ENCODE data around the gene ADCY7. TPM values are rescaled to one million over a fixed set of nuclear protein-coding genes. Genes with fewer than 3 reads are reported as not detected.
A peak's percentile ranks its signal among the peaks of the same experiment; 100 is the strongest.

The ADCY7 gene
- total RNA-seq, result 34.0 and 34.7 TPM in 2 replicates
- 9.4 and 9.9 TPM in 2 replicates for polyA plus RNA-seq
- 11.4 and 13.9 TPM in 2 replicates for polyA plus RNA-seq (2012)
- polyA minus RNA-seq (ENCODE audit: low replicate concordance), result 27.4 and 53.6 TPM in 2 replicates

DNA sequence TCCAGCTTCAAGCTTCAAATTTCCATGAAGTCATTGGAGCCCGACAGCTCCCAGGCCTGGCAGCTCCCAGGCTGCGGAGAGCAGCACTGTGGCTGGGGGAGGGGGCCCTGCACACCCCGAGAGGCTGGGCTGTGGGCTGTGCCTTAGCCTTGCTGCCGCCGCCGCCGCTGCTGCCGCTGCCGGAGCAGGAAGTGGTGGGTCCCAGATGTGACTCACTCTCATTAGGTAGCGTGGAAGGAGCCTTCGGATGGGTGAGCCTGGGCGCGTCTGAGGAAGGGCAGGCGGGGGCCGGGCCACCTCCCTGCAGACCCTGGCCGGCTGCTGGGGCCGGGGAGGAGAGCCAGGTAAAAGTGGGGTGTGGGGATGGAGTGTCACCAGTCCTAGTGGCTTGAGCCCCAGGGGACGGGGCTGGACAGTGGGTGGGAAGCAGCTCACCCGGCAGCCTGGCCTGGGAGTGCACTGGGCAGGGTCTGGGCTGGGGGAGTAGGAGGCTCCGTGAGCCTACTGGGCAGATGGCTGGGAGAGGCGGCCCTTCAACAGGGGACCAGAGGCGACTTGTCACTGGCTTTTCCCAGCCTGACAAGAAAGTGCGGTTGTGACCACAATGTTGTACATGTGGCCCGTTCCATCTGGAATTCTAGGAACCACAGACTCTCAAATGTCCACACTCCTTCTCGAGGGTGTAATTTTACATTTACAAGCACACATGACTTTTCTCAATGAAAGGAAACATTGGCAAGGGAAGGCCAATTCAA lies at the start of gene ADCY7:
Gene ADCY7 (plus strand): TSS at position 215 of the 755 bp plus-strand sequence. CDS start 21,629 bp downstream, outside the sequence.
- DNase-seq (ENCODE audit: low read depth in 2 of 2), result peak; percentile 76 to 91
- Histone ChIP-seq H3K36me3 (ENCODE audit: control insufficient read depth, insufficient read depth, low read length) (no peaks in the 10 kb centered on the region), H3K27me3 (ENCODE audit: control insufficient read depth, insufficient read depth, low read length) (no peaks in the 10 kb centered on the region), H2AFZ (ENCODE audit: low read length) (peak within 1 kb of the TSS; percentile 63), H3K9ac (ENCODE audit: insufficient read depth, low read length) (peak within 1 kb of the TSS; percentile 60), H4K20me1 (ENCODE audit: control insufficient read depth, extremely low read depth, insufficient read depth, low read length) (no peaks in the 10 kb centered on the region), H3K4me1 (ENCODE audit: control insufficient read depth, extremely low read depth, insufficient read depth, low read length) (peaks cover 15% of the 10 kb centered on the region), H3K4me2 (ENCODE audit: extremely low read depth, insufficient read depth, low read length) (peak within 1 kb of the TSS; percentile 90), H3K9me3 (ENCODE audit: control insufficient read depth, insufficient read depth, low read depth, low read length) (no peaks in the 10 kb centered on the region), H3K4me3 (replicated peaks in 1 of 4; ENCODE audit: control extremely low read depth in 1 of 4, insufficient read depth in 1 of 4, low read depth in 3 of 4, low read length in 4 of 4) (peak within 1 kb of the TSS; percentile 17 to 55 (median 45)), H3K27ac (ENCODE audit: insufficient read depth, low read length) (peak within 1 kb of the TSS; percentile 75), H3K79me2 (ENCODE audit: control insufficient read depth, insufficient read depth, low read length) (peaks cover 2% of the 10 kb centered on the region)
- TF ChIP-seq CTCF (conservative IDR thresholded peaks at IDR 0.05 in 1 of 2, IDR thresholded peaks at IDR 0.05 in 1 of 2; ENCODE audit: low read depth in 1 of 2, low read length in 2 of 2), result no peak
- TF ChIP-seq EZH2 (IDR thresholded peaks at IDR 0.05; ENCODE audit: low read length, missing control alignments), result no peak

GRCh38 chr16:50219402-50219975 lies 46.9 kb upstream of the ADCY7 start:
- DNase-seq (ENCODE audit: low read depth in 2 of 2), result no peak
- H3K79me2 ChIP-seq (ENCODE audit: control insufficient read depth, insufficient read depth, low read length), result no peaks in the 10 kb centered on the region
- H3K36me3 ChIP-seq (ENCODE audit: control insufficient read depth, insufficient read depth, low read length), result peaks cover 2% of the 10 kb centered on the region
- TF ChIP-seq CTCF (conservative IDR thresholded peaks at IDR 0.05 in 1 of 2, IDR thresholded peaks at IDR 0.05 in 1 of 2; ENCODE audit: low read depth in 1 of 2, low read length in 2 of 2), result no peak
- no peak for TF ChIP-seq EZH2 (IDR thresholded peaks at IDR 0.05; ENCODE audit: low read length, missing control alignments)
- H3K27me3 ChIP-seq (ENCODE audit: control insufficient read depth, insufficient read depth, low read length), result no peaks in the 10 kb centered on the region
- no peak overlapping the region for H3K4me2 ChIP-seq (ENCODE audit: extremely low read depth, insufficient read depth, low read length)
- no peaks in the 10 kb centered on the region for H4K20me1 ChIP-seq (ENCODE audit: control insufficient read depth, extremely low read depth, insufficient read depth, low read length)
- H3K4me1 ChIP-seq (ENCODE audit: control insufficient read depth, extremely low read depth, insufficient read depth, low read length), result no peaks in the 10 kb centered on the region
- no peak overlapping the region for H2AFZ ChIP-seq (ENCODE audit: low read length)
- H3K9ac ChIP-seq (ENCODE audit: insufficient read depth, low read length), result no peak overlapping the region
- H3K9me3 ChIP-seq (ENCODE audit: control insufficient read depth, insufficient read depth, low read depth, low read length), result no peaks in the 10 kb centered on the region
- H3K4me3 ChIP-seq (replicated peaks in 1 of 4; ENCODE audit: control extremely low read depth in 1 of 4, insufficient read depth in 1 of 4, low read depth in 3 of 4, low read length in 4 of 4), result no peak overlapping the region
- H3K27ac ChIP-seq (ENCODE audit: insufficient read depth, low read length), result no peak overlapping the region

DNA sequence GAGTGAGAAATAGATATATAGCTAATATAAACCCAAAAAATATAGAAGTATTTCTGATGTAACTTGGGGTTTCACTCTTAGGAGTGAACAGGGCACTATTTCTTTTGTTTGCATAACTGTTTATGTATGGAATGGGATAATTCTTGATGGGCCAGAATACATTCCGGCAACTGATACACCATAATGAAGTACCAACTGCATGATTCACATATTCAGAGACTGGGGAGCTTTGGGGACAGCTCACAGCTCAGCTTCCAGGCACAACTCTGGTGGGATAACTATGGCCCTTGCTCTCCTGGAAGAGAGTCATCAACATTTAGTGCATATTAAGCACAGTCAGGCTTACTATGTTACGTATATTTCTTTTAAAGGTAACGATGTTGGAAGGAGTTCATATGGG lies 42.1 kb upstream of the ADCY7 start:
- Histone ChIP-seq H3K36me3 (ENCODE audit: control insufficient read depth, insufficient read depth, low read length) (no peaks in the 10 kb centered on the region), H3K9me3 (ENCODE audit: control insufficient read depth, insufficient read depth, low read depth, low read length) (no peaks in the 10 kb centered on the region), H3K79me2 (ENCODE audit: control insufficient read depth, insufficient read depth, low read length) (no peaks in the 10 kb centered on the region), H3K4me2 (ENCODE audit: extremely low read depth, insufficient read depth, low read length) (no peak overlapping the region), H3K9ac (ENCODE audit: insufficient read depth, low read length) (no peak overlapping the region), H4K20me1 (ENCODE audit: control insufficient read depth, extremely low read depth, insufficient read depth, low read length) (no peaks in the 10 kb centered on the region), H2AFZ (ENCODE audit: low read length) (no peak overlapping the region), H3K4me1 (ENCODE audit: control insufficient read depth, extremely low read depth, insufficient read depth, low read length) (peaks cover 2% of the 10 kb centered on the region), H3K27ac (ENCODE audit: insufficient read depth, low read length) (no peak overlapping the region), H3K4me3 (replicated peaks in 1 of 4; ENCODE audit: control extremely low read depth in 1 of 4, insufficient read depth in 1 of 4, low read depth in 3 of 4, low read length in 4 of 4) (no peak overlapping the region), H3K27me3 (ENCODE audit: control insufficient read depth, insufficient read depth, low read length) (no peaks in the 10 kb centered on the region)
- DNase-seq (ENCODE audit: low read depth in 2 of 2), result peak in 1 of 2 donors; percentile 36
- TF ChIP-seq EZH2 (IDR thresholded peaks at IDR 0.05; ENCODE audit: low read length, missing control alignments) (no peak), CTCF (conservative IDR thresholded peaks at IDR 0.05 in 1 of 2, IDR thresholded peaks at IDR 0.05 in 1 of 2; ENCODE audit: low read depth in 1 of 2, low read length in 2 of 2) (no peak)
